ENCODE results near the gene FPGS.

- TF ChIP-seq POLR2A (IDR thresholded peaks at IDR 0.05): no peak
- no peak for TF ChIP-seq CTCF (IDR thresholded peaks at IDR 0.05)
Observed at GRCh38 chr9:127855522-127855921, 52.8 kb downstream of the FPGS start.
